HG03439 (cell line): Measurements from ENCODE around the gene CAMTA1.
"Not testable (repeated sequence)": the region's sequence is repeated elsewhere in the genome, so short reads cannot be mapped to it uniquely, and the experiment has no call there.

Source experiments
- ATAC-seq: cut with Tn5 transposase; IDR thresholded peaks from one replicate; pipeline ENCODE4 v1.9.1; 2021; ENCODE audit warnings: mild to moderate bottlenecking, moderate library complexity; ENCODE audit not compliant: unreplicated experiment

Gene CAMTA1

DNA sequence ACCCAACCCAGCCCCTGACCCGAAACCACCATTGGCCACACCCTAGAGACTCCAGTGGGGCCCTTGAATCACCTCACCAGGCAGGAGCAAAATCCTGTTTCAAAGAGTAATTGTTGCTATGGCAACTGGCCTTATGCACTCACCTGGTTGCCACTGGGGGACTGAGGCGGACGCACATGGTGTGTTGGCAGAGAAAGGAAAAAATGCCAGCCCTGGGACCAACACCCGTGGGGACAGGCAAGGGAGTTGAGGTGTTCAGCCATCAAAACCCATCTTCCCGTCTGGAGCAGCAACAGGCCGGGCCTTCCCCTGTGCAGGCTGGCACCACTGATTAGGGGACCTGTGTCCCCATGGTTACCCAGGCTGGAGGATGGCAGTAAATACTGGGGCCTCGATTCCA is 590.1 kb downstream of the CAMTA1 start:
- ATAC-seq: no peak

DNA sequence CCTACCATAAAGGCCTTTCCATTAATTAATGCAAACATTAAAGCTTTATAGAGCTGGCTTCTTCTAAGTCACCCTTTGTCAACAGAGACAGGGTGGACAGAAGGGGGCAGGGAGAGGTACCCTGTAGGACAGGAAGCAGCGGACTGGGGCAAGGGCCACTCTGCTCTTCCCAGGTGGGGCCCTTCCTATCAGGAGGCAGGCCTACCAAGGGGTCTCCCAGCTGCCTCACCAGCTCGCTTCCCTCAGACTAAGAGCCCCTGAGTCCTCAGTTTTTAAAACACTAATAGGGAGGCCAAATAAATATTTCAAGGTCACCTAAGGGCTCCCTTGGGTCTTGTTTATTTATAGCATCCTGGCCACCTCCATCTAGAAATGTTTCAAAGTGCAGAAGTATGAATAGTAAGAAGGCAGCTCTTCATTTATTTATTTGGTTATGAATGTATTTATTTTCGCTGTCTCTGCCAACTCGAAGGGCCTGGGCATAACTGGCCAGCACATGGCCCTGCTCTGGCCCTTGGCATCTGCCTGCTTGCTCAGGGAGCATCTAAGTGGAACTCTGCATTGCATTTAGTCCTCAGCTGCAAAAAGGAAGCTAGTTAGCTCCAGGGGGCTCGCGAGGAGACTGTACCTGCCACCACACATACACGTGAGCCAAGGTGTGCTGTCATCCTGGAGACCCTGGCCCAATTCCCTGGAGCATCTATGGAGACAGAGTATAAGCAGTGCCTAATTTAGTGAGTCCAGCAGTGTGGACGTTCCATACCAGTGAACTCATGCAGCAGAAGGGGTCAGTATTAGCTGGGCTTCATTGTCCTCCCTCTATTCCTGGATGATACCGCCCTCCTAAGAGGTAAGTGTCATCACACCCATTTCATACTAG is 590.8 kb downstream of the CAMTA1 start:
- no peak for ATAC-seq

DNA sequence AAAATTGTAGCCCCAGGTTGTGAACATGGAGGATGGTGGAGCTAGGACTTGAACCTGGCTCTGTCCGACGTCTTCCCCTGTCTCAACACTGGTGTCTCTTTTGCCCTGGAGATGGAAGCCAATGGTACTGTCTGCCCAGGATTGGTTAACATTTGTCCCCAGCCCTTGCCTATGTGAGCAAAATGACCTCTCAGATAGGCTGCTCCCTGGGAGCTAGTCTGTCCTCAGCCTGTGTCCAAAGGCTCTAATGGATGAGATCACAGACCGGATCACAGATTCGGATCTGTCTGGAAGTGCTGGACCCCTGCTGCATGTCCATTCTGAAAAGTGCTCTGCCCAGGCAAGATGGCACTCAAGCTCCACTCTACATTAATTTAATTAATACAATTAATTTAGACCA is 591.4 kb downstream of the CAMTA1 start:
- no peak for ATAC-seq

DNA sequence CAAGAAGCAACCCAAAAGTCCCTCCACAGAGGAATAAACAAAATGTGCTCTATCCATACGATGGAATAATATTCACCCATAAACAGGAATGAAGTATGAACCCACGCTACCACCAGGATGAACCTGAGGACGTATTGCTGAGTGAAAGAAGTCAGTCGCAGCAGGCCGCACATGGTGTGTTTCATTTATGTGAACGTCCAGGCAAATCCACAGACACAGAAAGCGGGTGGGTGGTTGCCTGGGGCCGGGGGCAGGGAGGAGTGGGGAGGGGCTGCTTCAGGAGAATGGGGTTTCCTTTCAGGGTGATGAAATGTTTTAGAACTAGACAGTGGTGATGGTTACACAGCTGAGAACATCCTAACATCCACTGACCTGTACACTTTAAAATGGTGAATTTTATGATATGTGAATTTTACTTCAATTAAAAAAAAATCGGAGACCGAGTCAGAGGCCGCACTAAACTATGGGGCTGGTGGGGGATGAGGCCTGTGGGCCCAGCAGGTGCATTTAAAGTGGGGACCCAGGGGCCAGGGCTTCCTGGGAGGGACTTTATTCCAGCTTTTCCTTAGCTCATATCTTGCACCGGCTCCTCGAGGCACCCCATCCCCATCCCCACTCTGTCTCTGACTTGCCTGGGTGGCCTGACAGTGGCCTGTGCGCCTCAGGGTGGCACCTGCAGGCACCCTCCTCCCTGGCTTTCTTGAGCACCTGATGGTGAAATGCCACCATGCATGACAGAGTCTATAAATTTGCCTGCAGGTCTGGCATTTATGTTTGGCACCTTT is 593.3 kb downstream of the CAMTA1 start:
- ATAC-seq: no peak

DNA sequence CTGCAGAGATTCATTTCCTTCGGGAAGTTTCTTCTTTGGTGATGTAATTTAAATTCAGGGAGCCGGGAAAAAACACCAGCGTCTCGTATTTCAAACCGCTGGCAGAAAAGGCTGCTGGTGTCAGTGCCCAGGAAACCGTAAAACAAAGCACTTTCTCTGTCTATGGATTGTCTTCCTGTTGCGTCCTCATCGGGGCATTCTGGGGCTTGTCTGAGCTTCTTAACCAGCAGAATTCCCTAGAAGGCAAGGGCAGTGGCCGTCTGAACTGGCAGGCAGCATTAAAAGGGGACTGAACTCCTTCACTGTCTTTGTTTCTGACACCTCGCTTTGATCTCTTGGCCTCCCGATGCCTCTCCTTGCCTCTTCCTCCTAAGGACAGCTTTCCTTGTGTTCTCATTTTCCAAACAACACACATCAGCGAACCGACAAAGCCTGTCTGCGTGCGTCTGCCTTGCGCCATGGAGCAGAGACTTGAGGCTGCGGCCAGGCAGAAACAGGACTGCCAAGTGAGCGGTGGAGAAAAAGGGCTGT is 594.3 kb downstream of the CAMTA1 start:
- ATAC-seq: no peak

DNA sequence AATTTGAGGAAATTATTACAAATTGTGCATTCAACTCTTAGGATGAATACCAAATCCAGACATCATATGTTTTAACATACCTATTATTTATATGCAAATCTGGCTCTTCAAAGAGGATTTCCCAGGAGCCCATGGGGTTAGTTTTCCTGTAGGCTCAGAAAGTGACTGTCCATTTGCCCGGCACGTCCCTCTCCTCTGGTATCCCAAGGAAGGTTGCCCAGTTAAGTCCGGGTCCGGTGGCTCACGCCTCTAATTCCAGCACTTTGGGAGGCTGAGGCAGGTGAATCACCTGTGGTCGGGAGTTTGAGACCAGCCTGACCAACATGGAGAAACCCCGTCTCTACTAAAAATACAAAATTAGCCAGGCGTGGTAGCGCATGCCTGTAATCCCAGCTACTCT is 594.8 kb downstream of the CAMTA1 start:
- ATAC-seq: not testable (repeated sequence)

DNA sequence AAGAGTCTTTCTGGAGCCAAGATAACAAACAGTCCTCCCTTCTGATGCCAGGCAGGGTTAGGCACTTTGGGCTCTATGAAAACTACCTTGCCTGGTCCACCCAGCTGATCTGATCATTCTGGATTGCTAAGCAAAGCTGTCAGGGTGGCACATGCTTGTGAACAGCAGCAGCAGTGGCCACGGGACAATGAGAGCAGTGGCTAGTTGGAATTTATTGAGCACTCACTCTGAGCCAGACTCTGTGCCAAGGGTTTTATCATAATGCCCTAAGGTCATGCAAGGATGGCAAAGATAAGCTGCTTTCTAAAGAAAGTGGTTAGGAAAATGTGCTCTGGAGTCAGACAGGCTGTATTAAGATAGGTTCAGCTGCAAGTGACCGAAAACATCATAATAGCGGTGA is 595.5 kb downstream of the CAMTA1 start:
- ATAC-seq: no peak

DNA sequence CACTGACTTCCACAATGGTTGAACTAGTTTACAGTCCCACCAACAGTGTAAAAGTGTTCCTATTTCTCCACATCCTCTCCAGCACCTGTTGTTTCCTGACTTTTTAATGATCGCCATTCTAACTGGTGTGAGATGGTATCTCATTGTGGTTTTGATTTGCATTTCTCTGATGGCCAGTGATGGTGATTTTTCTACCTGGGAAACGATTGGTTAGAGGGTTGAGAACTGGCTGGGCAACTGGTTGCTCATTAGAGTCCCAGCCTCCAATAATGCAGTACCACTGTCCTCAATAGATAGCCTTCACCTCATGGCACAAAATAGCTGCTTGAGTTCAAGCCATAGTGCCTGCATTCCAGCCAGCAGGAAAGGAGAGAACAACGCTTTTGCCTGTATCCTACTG is 596.5 kb downstream of the CAMTA1 start:
- not testable (repeated sequence) for ATAC-seq

DNA sequence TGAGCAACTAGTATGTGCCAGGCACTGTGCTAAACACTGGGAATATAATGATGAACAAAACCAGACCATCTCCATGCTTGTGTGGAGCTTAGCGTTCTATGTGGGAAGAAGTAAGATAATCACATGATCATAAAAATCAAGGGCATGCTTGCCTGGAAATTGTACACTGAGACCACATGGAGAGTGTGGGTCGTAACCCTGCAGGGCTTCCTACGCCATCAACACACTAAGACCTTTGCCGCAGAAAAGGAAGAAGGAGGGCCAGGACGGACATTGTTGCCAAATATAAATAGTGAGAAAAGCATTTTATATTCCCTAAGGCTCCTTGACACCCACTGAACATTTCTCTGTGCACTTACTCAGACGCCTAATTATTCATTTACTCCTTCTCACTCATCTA is 597.7 kb downstream of the CAMTA1 start:
- ATAC-seq: no peak

DNA sequence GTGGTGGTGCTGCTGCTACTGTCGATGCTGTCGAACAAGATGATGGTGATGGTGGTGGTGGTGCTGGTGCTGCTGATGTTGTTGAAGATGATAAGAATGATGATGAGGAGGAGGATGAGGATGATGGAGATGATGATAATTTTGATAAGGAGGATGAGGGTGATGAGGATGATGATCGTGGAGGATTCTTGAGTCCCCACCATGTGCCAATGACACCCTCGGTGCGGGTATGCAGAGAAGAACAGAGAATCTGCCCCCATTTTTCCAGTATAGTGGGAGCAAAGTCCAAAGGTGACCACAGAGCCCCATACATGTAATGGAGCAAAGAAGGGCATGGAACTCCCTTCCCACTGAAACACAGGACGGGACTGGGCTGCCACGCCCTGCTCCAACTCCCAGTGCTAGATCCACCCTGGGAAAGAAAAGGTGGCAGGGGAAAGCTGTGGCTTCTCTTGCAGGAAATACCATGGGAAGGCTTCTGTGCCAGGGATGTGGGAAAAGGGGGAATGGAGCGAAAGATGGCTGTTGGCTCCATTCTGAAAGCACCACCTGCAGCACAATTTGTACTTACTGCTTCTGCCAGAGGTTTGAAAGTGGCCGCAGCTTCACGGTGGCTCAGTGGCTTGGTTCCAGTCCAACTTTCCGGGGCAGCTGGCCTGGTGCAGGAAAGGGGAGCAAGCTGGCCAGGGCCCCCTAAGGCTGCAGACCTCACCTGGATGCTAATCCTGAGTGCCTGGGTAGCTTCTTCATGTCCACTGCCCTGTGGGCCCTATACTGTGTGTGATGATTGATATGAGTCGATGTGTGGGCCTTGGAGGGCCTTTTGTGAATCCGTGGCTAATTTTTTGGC is 598.6 kb downstream of the CAMTA1 start:
- no peak for ATAC-seq

DNA sequence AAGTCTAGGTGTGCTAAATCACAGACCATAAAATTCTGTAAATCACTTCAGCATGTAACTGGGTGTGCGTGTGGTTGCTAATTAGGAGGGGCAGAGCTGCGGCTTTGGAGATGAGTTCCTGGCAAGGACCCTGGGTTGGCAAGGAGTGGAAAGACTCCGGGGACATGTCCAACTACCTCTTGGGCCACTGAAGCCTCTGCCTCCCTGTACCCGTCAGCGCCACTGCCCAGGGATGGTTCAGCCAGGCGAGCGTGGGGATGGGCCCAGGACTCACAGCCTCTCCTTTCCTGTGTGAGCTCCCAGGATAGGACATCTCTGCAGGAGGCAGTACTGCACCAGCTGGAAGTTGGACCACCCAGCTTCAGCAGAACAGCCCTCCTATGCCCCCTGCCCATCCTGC is 599.4 kb downstream of the CAMTA1 start:
- ATAC-seq: no peak

DNA sequence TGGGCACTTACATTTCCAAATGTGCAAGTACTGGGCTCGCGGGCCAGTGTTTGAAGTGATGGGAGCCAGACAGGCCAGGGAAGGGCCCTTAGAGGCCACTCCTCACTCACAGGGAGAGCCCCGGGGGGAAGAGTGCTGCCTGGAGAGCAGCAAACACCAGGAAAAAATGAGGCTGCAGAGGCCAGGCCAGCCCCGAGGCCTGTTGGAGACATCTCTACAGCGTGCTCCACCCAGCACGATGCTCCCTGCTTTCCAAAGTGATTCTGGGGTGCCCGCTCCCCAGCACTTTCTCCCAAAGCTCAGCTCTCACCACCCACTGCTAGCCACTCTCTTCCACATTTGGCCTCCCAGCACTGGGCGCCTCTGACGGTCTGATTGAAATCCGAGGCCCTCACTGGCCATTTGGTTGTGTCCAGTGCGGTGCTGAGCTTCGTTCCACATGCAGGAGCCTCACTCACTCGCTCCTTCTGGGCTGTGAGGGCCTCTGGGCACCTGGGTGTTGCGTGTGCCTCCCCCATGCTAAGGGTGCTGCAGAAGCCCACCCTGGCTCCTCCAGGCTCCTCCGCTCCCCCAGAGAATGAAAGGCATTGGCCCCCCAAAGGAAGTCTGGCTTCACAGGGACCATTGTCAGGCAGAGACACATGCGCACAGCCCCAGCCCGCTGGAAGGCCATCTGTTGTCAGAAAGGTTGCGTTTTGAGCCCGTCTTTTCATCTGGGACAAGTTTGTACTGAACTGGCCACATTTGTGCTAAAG is 600.4 kb downstream of the CAMTA1 start:
- no peak for ATAC-seq

DNA sequence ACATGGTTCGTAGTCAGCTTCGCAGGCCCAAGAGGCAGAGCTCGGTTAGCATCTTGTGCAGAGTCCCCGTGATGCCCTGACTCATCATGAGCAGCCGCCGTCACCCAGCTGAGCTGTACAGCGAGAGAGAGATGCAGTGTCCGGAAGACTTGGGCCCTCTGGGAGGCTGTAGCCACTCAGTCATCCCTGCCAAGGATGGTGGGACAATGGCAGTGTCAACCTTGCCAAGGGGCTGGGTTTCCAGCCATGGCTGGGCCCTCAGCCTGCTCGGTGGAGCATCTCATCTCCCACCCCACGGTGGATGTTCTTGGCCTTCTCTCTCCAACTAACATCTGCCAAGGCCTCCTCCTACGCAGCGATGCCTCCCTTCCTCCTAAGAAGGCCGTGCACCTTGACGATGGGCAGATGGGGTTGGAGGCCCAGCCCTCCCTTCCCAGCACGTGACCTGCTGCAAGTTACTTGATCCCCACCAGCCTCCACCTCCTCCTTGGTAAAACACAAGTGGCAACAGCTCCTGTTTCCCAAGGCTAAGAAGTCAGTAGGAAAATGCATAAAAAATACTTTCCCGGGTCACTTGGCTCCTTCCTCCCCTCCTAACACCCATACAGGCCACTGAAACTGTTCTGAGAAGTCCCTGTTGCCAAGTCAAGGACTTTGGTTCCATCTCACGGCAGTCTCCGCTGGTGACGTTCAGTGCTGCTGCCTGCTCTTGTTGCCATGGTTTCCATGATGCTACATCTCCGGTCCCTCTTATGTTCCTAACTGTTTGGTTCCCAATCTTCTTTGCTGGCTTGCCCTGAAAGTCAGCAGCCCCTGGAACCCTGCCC is 601.2 kb downstream of the CAMTA1 start:
- no peak for ATAC-seq

DNA sequence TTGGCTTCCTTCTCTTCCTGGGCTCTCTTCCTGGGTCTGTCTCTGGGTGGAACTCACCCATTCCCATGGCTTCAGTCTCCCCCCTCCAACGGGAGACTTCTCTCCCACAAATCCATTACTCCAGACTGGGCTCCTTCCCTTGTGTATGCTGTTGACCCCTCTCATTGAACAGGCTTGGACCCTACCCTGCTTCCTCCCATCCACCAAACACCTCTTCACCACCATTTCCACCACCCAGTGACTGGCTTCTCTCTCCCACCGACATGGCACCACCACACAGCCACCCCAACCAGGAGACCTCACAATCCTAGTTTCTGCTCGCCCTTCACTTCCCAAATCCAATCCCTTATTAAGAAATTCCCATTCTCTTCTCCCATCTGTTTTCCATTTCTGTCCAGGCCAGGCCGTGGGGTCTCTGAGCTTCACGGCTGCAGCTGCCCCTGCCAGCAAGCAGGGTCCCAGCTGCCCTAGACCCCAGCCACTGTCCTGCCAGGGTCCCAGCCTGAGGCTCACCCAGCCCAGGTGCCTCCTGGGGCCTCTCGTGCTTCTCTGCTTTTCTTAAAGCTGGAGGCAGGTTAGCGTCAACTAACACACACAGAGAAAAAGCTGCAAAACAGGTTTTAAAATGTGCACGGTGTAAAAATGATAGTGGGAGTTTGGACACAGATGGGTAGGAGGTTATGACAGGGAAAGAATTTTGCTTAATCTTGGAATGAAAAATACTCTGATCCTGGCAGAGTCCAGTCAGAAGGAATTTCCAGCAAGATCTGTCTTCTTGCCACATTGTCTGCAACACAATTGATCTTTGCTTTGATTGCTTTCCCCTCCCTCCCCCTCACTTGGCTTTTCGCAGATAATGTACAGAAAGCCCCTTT is 602.0 kb downstream of the CAMTA1 start:
- no peak for ATAC-seq

DNA sequence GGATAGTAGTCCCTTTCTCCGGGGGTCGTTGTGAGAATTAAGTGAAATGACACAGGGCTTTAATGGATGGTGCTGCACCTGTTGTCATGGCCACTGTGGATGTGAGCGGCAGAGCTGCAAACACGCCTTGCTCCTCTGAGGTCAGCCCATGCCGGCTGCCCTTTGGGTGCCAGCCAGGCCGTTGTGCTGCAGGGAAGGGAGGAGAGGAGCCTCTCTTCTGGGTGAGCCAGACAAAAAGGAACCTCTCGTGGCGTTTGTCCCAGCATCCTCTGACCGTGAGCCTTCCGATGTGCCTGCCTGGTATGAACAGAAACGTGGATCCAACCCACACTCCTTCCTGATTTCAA is 602.9 kb downstream of the CAMTA1 start:
- no peak for ATAC-seq

DNA sequence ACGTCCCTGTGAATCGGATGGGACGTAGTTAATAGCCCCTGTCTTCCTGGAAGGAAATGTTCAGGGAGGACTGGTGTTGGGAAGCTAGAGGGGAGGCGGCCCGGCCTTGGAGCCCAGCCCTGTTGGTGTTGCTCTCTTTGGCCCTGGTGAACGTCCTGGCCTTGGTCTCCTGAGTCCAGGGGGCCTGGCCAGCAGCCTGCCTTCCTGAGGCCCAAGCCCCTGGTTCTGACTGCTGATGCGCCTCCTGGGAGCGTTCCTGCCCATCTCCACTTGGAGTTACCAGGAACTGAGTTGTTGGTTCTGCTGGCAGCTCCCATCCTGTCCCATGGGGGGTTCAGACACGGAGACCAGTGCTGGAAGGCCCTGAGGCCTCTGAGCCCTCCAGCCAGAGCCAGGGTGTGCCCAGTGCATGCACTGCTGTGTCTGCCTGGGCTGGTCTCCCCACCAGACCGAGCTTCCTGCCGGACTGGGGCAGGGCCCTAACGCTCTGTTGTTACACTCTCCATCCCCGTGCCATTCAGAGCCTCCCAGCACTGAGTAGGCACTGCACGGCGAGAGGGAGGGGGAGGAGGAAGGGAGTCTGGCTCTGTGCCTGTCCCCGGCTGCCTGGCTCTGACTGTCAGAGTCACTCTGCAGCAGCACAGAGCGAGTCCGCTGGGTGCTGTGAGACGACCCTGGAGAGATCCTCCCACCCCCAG is 603.4 kb downstream of the CAMTA1 start:
- ATAC-seq: no peak

DNA sequence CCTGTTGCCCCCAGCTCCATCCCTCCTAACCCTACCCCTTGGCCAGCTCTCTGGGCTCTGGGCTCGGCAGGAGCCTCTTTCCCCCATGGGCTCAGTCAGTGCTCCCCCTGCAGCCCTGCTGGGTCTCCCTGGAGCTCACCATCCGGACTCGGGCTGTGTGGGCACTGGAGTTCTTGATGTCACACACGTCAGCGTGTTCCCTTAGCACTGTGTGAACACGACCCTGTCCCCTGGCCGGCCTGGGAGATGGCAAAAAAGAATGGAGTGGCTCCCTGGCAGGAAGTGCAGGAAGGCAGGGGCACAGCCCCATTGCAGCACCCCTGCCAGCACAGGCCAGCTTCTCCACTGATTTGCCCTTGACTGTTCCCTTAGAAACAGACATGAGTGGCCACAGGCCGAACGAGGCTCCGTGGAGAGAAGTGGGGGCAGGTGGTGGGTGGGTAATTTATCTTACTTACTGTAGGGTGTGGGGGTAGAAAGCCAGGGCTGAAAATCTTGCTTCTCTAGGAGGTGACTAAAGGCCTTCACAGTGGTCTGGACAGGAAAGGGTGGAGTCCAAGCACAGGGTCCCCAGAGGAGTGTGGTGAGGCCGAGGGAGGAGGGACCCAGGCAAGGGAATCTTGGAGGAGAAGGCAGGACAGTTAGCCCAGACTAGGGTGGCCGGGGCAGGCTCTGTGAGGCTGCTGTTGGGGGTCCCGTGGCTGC is 604.1 kb downstream of the CAMTA1 start:
- ATAC-seq: no peak
